AG04450 (cell line): Measurements from ENCODE around the gene IQCF2. TPM values are rescaled to one million over a fixed set of nuclear protein-coding genes. Genes with fewer than 3 reads are reported as not detected.

ENCODE experiments used
- CTCF ChIA-PET: fragments of 300-600, 350-600 bp; formaldehyde crosslinking; extraction: SDS; loops from one replicate; lab custom pipeline; 2022; ENCODE audit warnings: antibody characterized with exemption, inconsistent platforms; lab: Charles Lee
- POLR2A ChIA-PET: fragments of 350-600 bp; formaldehyde crosslinking; extraction: SDS; loops from one replicate; lab custom pipeline; 2021; ENCODE audit warnings: antibody characterized with exemption, inconsistent platforms; lab: Yijun Ruan, JAX
- DNase-seq: peaks from one replicate; pipeline ENCODE4 v3.0.0-alpha.2; 2011; ENCODE audit warnings: low read depth, low spot score
- H3K27ac ChIP-seq: one replicate; pipeline ENCODE4 v1.5.1; 2012; ENCODE audit warnings: low read depth, low read length, control low read depth
- H3K27me3 ChIP-seq: one replicate; pipeline ENCODE4 v1.6.0; 2012; ENCODE audit warnings: low read length; ENCODE audit not compliant: control insufficient read depth, insufficient read depth
- H3K4me3 ChIP-seq: 2 replicates; pipeline ENCODE4 v1.5.1; 2011; ENCODE audit warnings: mild to moderate bottlenecking, low read depth, low read length, control low read depth
- H3K9me3 ChIP-seq: 2 replicates; pipeline ENCODE4 v1.5.1; 2012; ENCODE audit warnings: low read length; ENCODE audit not compliant: control insufficient read depth, insufficient read depth
- polyA plus RNA-seq: library from polyadenylated mRNA; depleted of rRNA; stranded (reverse); fragments of >200 nt; gene quantifications from 2 replicates; pipeline ENCODE4 v1.2.3, GENCODE V29; 2011
- TF ChIP-seq, protein P1 (sequence below): IDR thresholded peaks from 2 replicates; pipeline ENCODE4 v1.5.1; 2011; ENCODE audit warnings: low read depth, low read length, control low read depth, inconsistent platforms

Gene IQCF2
- polyA plus RNA-seq, 1 experiment = not detected

GRCh38 chr3:51888463-51889105 lies 27.2 kb downstream of the IQCF2 start:
- Histone ChIP-seq H3K27ac (no peak overlapping the region), H3K9me3 (no peaks in the 10 kb centered on the region), H3K27me3 (no peaks in the 10 kb centered on the region), H3K4me3 (no peak overlapping the region)
- no peak for DNase-seq
- POLR2A ChIA-PET = no interaction called here
- CTCF ChIA-PET = no interaction called here
- TF ChIP-seq, protein P1, sequence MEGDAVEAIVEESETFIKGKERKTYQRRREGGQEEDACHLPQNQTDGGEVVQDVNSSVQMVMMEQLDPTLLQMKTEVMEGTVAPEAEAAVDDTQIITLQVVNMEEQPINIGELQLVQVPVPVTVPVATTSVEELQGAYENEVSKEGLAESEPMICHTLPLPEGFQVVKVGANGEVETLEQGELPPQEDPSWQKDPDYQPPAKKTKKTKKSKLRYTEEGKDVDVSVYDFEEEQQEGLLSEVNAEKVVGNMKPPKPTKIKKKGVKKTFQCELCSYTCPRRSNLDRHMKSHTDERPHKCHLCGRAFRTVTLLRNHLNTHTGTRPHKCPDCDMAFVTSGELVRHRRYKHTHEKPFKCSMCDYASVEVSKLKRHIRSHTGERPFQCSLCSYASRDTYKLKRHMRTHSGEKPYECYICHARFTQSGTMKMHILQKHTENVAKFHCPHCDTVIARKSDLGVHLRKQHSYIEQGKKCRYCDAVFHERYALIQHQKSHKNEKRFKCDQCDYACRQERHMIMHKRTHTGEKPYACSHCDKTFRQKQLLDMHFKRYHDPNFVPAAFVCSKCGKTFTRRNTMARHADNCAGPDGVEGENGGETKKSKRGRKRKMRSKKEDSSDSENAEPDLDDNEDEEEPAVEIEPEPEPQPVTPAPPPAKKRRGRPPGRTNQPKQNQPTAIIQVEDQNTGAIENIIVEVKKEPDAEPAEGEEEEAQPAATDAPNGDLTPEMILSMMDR = no peak

GRCh38 chr3:51891242-51892039 lies 30.0 kb downstream of the IQCF2 start:
- Histone ChIP-seq H3K4me3 (no peak overlapping the region), H3K27me3 (peaks cover 2% of the 10 kb centered on the region), H3K9me3 (no peaks in the 10 kb centered on the region), H3K27ac (no peak overlapping the region)
- TF ChIP-seq, protein P1 = no peak
- ChIA-PET POLR2A (no interaction called here), CTCF (no interaction called here)
- no peak for DNase-seq

DNA sequence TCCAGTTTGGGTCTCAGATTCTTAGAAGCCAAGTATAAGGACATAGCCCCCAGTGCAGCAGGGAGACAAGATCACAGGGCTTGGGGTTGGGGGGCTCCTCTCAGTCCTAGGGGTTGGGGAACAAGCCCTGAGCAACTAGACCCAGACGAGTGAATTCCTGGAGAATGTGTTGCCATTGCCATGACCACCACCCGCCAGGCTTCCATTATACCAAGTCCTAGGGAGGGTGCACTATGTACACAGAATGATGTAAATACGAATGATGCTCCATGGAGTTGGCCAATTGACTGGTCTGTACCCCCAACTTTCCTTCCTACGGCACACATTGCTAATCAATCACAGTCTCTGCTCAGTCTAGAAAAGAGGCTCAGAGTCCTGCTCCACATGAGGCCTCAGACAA lies 33.0 kb downstream of the IQCF2 start:
- TF ChIP-seq, protein P1 = no peak
- CTCF ChIA-PET = no interaction called here
- no peaks in the 10 kb centered on the region for H3K9me3 ChIP-seq
- peaks cover 6% of the 10 kb centered on the region for H3K27me3 ChIP-seq
- H3K27ac ChIP-seq = no peak overlapping the region
- H3K4me3 ChIP-seq = no peak overlapping the region
- DNase-seq = no peak
- POLR2A ChIA-PET = no interaction called here

DNA sequence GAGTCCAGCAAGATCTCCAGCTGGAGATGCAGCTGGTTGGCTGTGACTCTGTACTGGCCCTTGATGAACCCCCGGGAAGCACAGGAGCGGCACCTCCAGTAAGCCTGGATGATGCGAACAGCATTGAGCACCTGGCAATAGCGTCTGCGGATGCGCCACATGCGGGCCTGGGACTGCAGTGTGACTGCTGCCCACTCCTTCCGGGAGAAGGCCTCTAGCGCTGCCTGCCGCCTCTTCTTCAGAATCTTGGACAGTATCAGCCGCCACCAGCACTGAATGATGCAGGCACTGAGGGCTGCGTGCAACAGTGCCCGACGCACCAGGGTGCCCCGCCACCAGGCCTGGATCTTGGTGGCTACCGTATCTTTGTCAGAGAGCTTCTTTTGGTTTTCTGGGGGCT lies 33.5 kb downstream of the IQCF2 start:
- TF ChIP-seq, protein P1 = no peak
- ChIA-PET CTCF (no interaction called here), POLR2A (no interaction called here)

More for the DNA sequence above, 33.5 kb downstream of the IQCF2 start:
- Histone ChIP-seq H3K27ac (no peak overlapping the region), H3K4me3 (no peak overlapping the region), H3K27me3 (peaks cover 6% of the 10 kb centered on the region), H3K9me3 (no peaks in the 10 kb centered on the region)
- DNase-seq = no peak
